RCC 7860 (cell line): Measurements from ENCODE around the gene KCNMA1.

Experiments
- DNase-seq: peaks from one replicate; pipeline ENCODE4 v3.0.0-alpha.2; 2015; ENCODE audit warnings: low spot score
- FAIRE-seq: peaks from 2 replicates; lab custom pipeline; 2012; peaks lifted over from hg19 to GRCh38; lab: Jason Lieb, UNC

Gene KCNMA1

DNA sequence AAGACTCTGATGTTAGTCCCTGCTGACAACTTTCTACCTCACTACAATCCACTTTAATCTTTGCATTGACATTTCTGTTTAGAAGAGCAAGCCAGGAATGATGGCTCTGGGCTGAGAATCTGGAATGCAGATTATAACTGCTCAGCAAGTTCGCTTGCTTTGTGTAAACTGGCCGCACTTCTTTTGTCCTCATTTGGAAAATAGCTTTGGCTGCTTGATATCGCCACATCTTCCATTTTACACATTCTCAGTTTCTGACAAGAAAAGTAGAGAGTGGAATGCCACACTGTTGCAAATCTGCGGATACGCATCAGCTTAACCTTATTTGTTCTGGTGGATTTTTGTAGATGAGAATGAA, 429.8 kb downstream of the KCNMA1 start:
- no peak for DNase-seq
- FAIRE-seq: no peak

DNA sequence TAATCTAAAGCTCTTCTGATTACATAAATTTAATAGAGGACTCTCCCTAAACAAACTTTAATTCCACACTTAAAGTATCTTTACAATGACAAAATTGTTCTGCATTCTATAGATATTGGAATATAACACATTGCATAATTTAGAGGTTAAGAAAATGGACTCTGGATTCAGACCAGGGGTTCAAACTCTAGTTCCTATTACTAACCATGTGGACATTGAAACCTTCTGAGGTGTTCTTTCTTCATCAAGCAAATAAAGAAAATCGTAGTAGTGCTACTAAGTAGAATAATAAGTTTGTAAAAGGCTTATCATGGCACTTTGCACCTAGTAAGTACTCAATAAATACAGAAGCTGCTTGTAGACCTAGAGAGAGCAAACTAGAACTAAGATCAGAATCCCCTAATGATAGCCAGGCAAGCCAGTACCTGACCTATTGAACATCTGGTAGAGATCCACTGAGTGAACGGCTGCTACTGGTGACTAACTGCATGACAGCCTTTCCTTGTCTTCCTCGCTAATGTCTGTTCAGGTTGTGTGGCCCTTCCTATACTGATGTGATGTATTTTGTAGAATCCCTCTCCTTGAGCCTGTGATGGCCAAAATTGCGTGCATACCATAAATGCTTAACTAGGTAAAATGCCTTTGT, 430.3 kb downstream of the KCNMA1 start:
- DNase-seq: no peak
- FAIRE-seq: no peak

DNA sequence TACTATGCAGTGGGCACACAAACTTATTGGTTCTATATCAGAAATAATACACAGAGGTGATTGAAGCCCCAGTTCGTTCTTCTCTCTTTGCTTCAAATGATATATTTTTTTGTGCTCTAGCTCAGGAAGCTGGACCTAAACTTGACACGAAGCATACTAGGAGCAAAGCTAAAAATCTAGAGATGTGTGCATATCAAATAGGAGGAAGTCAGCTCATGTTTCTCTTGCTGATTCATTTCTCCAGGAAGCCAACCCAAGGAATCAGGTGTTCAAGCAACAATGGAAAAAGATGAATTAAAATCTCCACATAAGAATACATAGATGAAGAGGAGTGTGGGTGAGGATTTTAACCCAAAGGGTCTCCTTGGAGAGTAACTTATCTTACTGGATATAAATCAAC, 432.5 kb downstream of the KCNMA1 start:
- DNase-seq (no peak), FAIRE-seq (no peak)

DNA sequence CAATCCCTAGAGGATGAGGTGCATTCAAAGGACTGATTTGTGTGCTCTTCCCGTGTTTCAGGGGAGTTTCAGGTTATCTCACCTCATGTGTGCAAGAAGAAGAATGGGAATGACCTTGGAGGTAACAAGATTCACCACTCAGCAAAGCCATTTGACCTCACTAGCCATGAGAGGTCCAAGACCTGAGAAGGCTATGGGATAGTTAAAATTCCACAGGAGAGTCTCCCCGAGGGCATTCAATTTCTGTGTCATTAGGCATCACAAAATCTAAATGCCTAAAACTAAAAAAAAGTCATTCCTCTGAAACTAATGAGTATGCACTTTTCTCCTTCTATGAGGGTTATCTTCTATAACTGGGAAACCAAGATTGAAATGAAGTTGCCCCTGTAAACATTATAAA, 433.4 kb downstream of the KCNMA1 start:
- FAIRE-seq (no peak), DNase-seq (no peak)

DNA sequence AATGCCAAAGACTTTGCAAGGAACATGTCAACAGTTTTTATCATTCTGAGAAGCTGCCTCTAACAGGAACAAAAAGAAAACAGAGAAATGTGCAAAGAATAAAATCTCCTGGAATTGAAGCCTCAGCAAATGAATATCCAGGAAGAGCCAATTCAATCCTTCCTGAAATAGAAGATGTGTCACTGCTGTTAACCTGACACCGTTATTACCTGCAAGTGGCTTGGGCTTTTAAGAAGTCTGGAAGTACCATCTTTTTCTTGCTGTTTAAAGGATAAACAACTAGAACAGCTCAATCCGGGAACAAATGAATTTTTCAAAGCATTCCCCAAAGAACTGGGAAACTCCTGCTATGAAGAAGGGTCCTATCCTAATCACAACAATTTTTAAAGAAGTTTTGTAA, 434.8 kb downstream of the KCNMA1 start:
- no peak for DNase-seq

DNA sequence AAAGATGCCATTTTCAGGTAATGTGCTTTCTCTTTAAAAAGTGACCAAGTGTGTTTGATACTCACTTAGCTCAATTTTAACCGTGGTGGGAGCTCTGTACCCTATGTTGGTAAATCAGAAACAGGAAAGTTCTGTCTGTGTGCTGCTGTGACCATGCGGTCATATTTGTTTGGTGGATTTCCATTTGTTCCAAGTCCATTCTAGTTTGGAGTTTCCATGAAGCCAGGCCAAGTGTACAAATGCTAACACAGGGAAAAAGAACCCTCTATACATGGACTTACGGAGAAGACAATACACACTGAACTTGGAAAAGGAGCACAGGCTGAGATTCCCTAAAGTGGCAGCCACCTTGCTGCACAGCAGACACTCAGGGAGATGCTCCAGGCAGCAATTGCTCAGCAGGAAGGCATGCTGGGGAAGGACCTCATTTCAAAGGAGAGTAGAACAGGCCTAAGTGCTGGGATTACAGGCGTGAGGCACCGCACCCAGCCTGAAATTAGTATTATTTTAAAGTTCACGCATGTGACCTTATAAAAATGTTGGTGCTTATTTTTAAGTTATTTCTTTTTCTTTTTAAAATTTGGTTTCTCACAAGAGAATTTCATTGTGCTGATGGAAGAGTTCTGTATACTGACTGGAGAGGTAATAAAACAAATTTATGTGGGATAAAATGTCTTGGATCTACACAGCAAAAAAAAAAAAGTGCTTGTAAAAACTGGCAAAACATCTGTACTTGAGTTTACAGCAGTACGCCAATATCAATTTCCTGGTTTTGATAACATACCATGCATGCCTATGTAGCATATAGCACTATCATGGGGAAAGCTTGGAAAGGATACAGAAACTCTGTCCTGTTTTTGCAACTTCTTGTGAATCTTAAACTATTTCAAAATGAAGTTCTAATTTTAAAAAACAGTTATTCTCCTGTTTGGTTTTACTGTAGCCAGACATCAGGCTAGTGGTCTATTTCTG, 436.2 kb downstream of the KCNMA1 start:
- DNase-seq (no peak), FAIRE-seq (no peak)

More for the DNA sequence above, 434.8 kb downstream of the KCNMA1 start:
- FAIRE-seq: no peak

DNA sequence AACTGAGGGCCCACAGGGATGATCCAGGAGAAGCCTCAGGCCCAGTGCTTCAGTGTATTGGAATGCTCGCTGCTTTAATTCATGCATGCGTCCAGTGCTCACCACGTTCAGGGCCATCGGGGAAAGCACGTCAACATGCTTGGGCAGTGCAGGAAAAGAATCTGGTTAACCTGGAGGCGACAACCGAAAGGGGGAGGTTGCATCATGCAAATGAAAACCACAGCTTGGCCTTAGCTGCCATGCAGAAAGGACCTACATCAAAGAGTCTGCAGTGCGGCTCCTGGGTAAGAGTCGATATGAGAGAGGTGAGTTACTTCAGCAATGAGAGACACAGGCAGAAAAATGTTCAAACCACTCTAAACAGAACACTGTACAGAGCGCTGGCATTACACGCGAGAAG, 440.1 kb downstream of the KCNMA1 start:
- no peak for DNase-seq
- FAIRE-seq: no peak

DNA sequence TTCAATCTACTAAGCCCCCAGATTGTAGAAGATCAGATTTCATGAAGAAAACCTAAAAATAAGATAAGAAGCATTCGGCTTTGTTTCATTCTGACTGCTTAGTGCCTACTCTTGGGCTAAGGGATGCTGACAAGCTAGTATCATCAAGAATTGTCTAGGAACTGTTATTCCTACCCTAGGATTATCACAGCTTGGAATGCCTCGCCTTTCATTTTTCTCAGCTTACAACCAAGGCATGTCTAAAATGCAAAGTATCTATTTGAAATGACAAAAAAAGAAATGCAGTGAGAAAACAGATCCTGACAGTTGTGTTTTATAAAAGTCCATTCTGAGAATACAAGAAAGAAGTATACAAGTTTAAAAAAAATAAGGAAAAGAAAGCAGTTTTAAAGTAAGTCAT, 441.0 kb downstream of the KCNMA1 start:
- FAIRE-seq (no peak), DNase-seq (no peak)

DNA sequence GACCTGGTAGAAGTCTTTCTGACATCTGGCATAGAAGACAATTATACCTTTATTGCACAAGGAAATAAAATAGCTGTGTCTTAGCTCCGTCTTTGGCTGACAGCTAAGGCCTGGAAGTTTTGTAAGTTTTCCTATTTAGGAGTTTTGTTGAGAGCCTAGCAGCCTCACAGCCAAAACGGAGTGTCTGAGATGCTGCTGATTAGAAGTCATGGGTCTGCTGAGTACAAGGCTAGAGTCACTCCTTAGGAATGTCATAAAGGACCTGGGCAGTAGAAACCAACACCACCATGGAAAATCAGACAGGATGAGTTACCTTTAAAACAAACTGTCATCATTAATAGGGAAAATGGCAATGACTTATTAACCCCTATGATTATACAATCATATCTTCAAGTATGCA, 442.5 kb downstream of the KCNMA1 start:
- DNase-seq (peak; percentile 97), FAIRE-seq (peak; percentile 96)

DNA sequence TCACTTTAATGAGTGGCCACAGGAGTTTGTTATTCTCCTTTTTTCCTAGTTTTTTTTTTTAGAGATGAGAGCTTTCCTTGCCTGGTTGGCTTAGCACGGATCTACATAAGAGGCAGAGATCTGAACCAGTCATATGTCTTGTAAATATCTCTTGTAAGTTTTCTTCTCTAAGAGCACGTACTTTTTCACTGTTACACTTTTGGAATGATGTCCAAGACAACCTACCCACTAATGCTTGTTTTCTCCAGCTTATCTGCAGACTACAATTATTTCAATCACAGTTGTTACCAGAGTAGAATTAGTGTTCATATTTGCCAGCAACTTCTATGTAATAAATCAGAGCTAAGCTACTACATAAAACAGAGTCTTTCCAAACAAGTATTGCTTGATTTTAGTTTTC, 444.6 kb downstream of the KCNMA1 start:
- FAIRE-seq (no peak), DNase-seq (no peak)

DNA sequence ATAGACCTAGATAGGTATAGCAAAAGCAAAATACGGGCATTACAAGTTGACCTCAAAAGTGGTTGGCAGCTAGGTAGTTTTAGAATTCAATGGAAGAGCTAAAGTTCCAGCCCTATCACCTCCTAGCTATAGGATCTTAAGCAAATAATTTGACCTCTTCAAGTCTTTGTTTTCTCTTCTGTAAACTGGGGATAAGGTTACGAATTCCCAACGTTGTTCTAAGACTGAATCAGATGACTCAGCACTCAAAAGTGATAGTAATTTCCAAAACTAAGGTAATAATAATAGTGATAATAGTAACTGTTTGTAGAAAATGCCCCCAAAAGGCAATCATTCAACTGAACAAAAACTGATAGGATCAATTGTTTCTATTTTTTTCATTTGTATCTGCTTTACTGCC, 445.2 kb downstream of the KCNMA1 start:
- FAIRE-seq: no peak

DNA sequence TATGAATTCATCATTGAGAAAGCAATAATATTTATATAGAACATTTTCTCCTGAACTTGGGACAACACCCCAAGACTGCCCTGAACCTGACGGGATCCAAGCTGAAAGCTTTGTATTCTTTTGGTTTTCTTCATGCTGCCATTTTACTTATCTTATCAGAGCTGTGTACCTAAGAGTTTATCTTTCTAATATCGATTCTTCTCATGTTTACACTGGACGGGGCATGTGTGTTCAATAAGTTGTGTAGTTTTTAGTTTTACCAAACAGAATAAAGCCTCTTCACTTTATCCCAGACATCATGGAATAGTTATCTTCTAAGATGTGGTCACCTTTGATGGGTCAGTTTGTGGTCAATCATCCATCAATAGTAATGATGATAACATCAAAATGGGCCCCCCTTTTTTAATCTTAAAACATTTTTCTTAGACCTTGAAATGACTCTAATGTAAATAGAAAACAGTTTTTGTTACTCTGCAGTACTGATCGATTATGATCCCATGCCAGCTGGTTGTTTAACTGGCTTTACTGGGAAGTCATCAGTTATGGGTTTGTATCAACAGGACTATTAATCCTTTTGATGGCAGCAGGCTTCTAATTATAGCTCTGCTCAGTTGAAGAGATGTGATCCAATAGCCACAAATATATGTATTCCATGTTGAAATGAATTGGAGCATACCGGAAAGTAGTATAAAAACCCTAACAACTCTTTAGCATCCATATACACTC, 446.1 kb downstream of the KCNMA1 start:
- no peak for DNase-seq
- no peak for FAIRE-seq

More for the DNA sequence above, 445.2 kb downstream of the KCNMA1 start:
- DNase-seq: no peak

DNA sequence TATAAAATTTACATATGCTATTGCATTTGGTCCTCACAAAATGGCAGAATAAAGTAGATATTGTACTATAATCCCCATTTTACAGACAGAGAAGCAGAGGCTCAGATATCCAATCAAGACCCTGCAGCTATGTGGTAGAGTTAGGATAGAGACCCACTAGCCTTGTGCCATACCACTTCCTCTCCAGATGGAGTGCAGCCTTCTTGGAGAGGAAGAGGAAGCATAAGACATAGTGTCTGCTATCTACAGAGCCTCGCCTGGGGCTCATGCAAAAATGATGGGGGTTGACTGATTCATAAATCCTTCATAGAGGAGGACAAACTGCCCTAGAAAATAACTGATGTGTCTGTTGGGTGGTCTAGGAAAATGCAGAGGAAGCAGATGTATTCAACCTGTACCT, 447.3 kb downstream of the KCNMA1 start:
- DNase-seq (no peak), FAIRE-seq (no peak)

DNA sequence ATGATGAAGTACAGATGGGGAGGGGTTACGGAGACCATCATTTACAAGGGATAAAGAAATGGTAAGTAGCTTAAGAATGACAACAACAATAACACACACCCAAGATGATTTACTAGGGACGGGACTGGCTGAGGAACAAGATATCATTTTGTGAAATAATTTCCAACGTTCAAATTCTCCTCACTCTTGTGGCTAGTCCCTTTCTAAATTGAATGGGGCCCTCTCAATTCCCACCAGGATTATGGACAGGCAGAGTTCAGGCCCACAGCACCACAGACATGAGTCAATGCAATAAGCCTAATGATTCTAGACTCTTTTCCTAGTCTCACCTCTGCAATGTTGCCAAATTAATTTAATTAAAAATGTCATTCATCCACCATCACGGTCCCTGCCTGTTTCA, 448.1 kb downstream of the KCNMA1 start:
- DNase-seq: no peak
- no peak for FAIRE-seq

DNA sequence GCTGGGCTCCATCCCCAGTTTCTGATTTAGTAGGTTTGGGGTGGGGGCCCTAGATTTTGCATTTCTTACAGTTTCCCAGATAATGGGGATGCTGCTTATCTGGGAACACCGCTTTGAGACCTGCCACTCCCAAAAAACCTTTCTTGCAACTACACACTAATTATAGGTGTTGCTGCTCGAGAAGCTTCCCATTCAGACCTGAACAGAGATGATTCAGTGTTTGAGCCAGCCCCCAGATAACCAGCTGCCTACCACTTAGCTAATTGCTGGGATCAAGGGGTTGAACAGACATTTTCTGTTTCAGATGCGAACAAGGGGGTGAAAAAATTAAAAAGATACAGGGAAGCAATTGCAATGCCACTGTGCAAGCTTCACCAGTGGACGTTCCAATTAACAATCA, 448.5 kb downstream of the KCNMA1 start:
- DNase-seq: no peak
- FAIRE-seq: no peak

DNA sequence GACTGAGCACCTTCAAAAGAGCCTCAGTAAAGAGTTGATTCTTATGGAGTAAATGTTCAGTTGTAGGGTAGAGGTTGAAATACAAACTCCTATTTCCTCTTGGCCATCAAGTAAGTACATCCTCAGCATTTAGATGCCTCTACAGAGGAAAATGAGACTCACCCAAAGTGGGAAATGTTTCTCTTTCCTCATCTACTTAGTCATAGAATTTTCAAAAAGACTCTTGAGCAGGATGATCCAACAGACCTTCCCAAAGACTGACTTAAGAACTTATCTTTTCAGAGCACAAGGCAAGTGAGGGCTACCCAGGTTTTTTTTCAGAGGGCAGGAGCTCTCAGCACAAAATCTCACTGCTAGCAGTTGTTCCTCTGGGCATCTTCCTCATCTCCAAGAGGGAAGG, 449.1 kb downstream of the KCNMA1 start:
- no peak for FAIRE-seq
- DNase-seq: no peak

DNA sequence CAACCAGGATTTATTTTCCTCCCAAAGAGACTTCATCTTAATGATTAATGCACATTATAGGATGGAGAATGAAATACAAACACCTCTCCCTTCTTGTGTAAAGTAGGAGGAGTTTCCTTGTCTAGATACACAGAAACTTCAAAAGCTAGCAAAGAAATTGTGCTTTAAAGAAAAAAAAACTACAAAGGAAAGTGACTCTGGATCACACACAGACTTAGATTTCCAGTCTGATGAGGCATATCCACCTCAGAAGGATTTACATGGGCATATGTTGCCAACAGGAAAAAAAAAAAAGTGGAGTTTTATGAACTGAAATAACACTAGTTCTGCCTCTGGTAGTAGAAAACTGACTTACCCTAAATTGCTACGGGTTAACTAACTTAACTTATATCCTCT, 449.6 kb downstream of the KCNMA1 start:
- FAIRE-seq: no peak
- DNase-seq: no peak

DNA sequence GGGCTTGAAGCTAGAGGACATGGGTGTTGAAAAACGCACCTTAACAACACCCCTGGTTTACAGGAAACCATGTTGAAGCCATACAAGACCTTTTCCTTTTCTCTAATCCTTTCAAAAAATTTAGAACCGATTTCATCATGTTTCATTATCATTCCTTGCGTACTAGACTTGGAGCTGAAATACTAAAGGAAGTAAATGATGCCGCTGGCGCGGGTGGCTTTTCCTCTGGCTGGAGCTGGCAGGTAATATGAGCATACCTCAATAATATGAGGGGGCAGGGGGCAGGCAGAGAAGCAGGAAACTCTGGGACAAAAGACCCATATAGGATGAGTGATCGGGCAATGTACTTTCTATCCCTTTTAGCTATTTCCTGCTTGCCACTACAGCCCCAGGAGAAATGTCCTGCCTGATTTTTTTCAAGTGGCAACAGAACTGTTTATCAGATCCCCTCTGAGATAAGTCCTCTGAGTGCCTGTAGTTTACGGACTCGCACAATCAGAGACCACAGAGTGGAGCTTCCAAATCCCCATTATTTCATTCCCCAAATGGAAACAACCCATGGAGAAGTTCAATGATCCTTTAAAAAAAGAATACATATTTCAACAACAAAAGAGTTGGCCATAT, 450.1 kb downstream of the KCNMA1 start:
- FAIRE-seq (no peak), DNase-seq (no peak)

DNA sequence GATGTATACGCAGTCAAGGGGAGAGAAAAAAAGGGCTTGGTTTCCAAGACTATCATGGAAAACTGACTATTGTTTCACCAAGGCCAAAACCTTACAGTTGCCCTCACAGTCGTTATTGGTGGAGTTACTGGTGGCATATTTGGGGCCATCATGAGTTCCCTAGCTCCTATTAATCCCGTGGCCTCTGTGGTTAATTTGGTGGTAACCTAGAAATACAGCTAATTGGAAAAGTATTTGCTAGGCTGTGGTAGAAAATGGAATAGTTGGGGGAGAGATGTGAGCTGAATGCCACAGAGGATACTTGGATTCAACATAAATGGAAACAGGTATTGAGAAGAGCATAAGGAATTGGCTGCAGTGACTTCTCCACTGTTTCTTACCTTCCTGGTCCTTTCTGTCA, 450.7 kb downstream of the KCNMA1 start:
- FAIRE-seq: no peak
- no peak for DNase-seq

DNA sequence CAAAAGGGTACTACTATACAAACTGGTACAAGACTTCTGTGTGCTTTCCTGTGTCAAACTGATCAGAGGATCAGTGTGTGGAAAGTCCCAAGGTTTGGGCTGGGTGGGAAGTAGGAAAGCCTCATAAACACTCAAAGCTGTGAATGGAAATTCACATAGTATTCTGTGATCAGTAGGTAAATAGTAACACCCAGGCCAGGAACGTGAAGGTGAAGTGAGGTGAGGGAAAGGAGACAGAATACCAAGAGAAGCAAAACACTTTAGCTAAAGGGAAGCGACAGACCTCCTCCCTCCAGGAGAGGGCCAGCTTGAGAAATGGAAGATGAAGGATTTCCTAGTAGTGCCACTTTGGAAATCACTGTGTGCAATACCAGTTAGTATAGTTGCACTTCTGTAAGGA, 451.9 kb downstream of the KCNMA1 start:
- DNase-seq (no peak), FAIRE-seq (no peak)

DNA sequence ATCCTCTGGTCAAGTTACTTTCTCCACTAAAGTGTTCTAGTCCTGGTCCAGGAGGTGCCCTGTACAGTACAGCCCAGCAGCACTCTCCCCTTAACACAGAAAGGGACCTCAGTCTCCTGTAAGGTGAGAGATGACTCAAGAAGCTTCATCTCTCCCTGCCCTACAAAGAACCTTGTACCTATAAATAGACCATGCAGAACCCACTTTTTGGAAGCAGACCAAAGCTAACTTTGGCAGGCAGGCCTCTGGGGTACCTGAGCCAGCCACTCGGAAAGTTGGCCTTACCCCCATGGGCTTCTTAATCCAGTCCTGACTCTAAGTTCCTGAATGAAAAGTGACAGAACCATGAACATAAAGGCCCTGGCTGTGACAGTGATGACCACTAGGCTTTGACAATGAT, 454.8 kb downstream of the KCNMA1 start:
- FAIRE-seq (no peak), DNase-seq (no peak)
